ENCODE data around the gene ARMC10.
"Not testable (repeated sequence)": the region's sequence is repeated elsewhere in the genome, so short reads cannot be mapped to it uniquely, and the experiment has no call there.

ARMC10 gene

DNA sequence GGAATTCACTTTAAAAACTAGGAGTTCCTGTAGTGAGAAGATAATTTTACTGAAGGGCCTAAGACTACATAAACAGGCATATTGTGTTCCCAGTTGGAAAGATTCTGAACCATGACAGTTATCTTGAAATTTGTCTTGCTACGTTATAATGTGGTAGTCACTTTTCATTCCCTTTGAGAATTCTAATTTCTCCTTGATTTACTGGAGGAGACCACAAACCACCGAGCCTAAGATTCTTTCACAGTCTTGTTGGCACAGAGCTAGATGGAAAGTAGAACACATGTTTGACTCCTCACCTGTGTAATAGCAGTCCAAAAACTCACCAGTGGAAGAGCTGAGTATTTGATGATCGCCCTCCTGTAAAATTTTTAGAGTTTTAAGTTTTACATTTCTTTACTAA is 4.9 kb downstream of the ARMC10 start:
- Histone ChIP-seq H3K4me3 (ENCODE audit: low read length) (no peak overlapping the region), H3K27me3 (ENCODE audit: control insufficient read depth, insufficient read depth, low read length) (no peaks in the 10 kb centered on the region), H3K36me3 (ENCODE audit: control insufficient read depth, low read depth, low read length) (peaks cover 19% of the 10 kb centered on the region), H3K9ac (ENCODE audit: low read length) (no peak overlapping the region), H3K4me1 (ENCODE audit: control insufficient read depth, low read depth, low read length) (peaks cover 12% of the 10 kb centered on the region), H3K9me3 (ENCODE audit: control insufficient read depth, low read depth, low read length) (no peaks in the 10 kb centered on the region), H3K27ac (ENCODE audit: low read length) (no peak overlapping the region)

DNA sequence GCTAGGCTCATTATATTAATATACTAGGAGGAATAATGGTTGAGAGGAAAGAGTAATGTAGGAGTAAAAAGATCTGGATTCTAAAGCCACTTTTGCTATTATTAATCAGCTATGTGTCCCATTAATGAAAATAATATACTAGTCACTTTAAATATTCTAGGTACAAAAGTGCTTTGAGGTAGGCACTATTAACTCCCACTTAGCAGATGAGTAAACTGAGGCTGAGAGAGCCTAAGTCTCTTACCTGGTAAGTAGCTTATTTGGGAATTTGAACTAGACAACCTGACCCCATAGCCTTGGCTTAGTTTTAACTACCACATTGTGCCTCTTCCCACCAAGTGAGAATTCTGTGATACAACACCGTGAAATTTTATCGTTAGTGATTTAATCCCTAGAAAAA is 6.0 kb downstream of the ARMC10 start:
- H3K27me3 ChIP-seq (ENCODE audit: control insufficient read depth, insufficient read depth, low read length) = no peaks in the 10 kb centered on the region
- no peak overlapping the region for H3K4me3 ChIP-seq (ENCODE audit: low read length)
- H3K9ac ChIP-seq (ENCODE audit: low read length) = no peak overlapping the region
- H3K9me3 ChIP-seq (ENCODE audit: control insufficient read depth, low read depth, low read length) = no peaks in the 10 kb centered on the region
- H3K27ac ChIP-seq (ENCODE audit: low read length) = no peak overlapping the region
- peaks cover 12% of the 10 kb centered on the region for H3K4me1 ChIP-seq (ENCODE audit: control insufficient read depth, low read depth, low read length)
- H3K36me3 ChIP-seq (ENCODE audit: control insufficient read depth, low read depth, low read length) = peaks cover 27% of the 10 kb centered on the region

DNA sequence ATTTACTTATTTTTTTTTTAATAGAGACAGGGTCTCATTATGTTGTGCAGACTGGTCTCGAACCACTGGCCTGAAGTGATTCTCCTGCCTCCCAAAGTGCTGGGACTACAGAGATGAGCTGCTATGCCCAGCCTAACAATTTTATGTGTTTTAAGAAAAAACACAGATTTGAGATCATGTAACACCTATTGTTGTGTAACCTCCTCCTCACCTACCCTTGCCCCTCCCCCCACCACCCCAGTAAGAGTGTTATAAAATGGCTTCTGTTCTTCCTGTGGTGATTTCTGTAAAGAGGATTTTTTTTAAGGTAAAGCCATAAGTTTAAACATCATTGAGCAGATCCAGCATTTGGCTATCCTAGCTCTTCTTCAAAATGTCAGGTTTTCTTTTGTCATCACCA is 7.6 kb downstream of the ARMC10 start:
- no peaks in the 10 kb centered on the region for H3K9me3 ChIP-seq (ENCODE audit: control insufficient read depth, low read depth, low read length)
- H3K27me3 ChIP-seq (ENCODE audit: control insufficient read depth, insufficient read depth, low read length) = no peaks in the 10 kb centered on the region
- no peak overlapping the region for H3K27ac ChIP-seq (ENCODE audit: low read length)
- peaks cover 12% of the 10 kb centered on the region for H3K4me1 ChIP-seq (ENCODE audit: control insufficient read depth, low read depth, low read length)
- peaks cover 39% of the 10 kb centered on the region for H3K36me3 ChIP-seq (ENCODE audit: control insufficient read depth, low read depth, low read length)
- no peak overlapping the region for H3K9ac ChIP-seq (ENCODE audit: low read length)
- H3K4me3 ChIP-seq (ENCODE audit: low read length) = no peak overlapping the region

DNA sequence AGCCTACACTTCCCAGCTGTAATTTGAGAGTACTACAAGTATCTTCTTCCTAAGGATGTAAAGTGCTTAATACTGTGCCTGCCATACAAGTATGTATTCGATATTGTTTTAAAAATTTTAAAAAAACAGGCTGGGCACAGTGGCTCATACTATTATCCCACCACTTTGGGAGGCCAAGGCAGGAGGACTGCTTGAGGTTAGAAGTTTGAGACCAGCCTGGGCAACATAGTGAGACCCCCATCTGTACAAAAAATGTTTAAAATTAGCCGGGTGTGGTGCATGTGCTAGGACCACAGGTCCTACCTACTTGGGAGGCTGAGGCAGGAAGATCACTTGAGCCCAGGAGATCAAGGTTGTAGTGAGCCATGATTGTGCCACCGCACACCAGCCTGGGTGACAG is 8.3 kb downstream of the ARMC10 start:
- peaks cover 46% of the 10 kb centered on the region for H3K36me3 ChIP-seq (ENCODE audit: control insufficient read depth, low read depth, low read length)

DNA sequence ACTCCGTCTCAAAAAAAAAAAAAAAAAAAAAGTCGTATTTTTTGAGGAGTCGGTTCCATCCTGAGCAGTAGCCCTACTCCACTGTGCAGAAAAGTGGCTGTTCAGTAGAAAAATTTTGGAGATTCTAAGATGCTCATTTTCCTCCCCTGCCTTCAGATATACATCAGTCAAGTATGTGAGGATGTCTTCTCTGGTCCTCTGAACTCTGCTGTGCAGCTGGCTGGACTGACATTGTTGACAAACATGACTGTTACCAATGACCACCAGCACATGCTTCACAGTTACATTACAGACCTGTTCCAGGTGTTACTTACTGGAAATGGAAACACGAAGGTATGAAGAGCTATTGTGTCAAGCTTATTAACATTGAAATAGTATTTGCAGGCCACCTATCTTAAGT is 17.4 kb downstream of the ARMC10 start:
- peaks cover 31% of the 10 kb centered on the region for H3K36me3 ChIP-seq (ENCODE audit: control insufficient read depth, low read depth, low read length)

More for the DNA sequence above, 8.3 kb downstream of the ARMC10 start:
- no peak overlapping the region for H3K27ac ChIP-seq (ENCODE audit: low read length)
- no peak overlapping the region for H3K4me3 ChIP-seq (ENCODE audit: low read length)
- no peaks in the 10 kb centered on the region for H3K9me3 ChIP-seq (ENCODE audit: control insufficient read depth, low read depth, low read length)
- no peak overlapping the region for H3K9ac ChIP-seq (ENCODE audit: low read length)
- H3K27me3 ChIP-seq (ENCODE audit: control insufficient read depth, insufficient read depth, low read length) = no peaks in the 10 kb centered on the region
- H3K4me1 ChIP-seq (ENCODE audit: control insufficient read depth, low read depth, low read length) = peaks cover 12% of the 10 kb centered on the region

DNA sequence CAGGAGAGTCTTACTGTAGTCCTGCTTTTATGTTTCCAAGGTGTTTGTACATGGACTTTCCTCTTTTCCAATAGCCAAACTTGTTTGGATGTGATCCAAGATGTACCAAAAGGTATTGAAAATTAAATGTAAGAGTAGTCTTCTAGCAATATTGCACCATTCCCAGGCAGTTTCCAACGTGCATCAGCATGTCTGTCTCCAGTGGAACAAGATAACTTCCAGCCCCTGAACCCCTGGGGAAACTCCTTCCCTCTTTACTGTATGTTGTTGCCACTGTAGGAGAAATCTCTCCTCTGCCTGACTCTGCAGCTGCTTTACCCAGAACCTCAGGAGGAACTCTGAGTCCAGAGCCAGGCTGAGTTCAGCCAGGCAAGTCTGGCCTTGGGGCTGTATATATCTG is 18.5 kb downstream of the ARMC10 start:
- no peaks in the 10 kb centered on the region for H3K4me1 ChIP-seq (ENCODE audit: control insufficient read depth, low read depth, low read length)
- no peak overlapping the region for H3K27ac ChIP-seq (ENCODE audit: low read length)
- no peaks in the 10 kb centered on the region for H3K9me3 ChIP-seq (ENCODE audit: control insufficient read depth, low read depth, low read length)
- H3K27me3 ChIP-seq (ENCODE audit: control insufficient read depth, insufficient read depth, low read length) = no peaks in the 10 kb centered on the region
- peaks cover 26% of the 10 kb centered on the region for H3K36me3 ChIP-seq (ENCODE audit: control insufficient read depth, low read depth, low read length)
- H3K9ac ChIP-seq (ENCODE audit: low read length) = no peak overlapping the region
- no peak overlapping the region for H3K4me3 ChIP-seq (ENCODE audit: low read length)

More for the DNA sequence above, 17.4 kb downstream of the ARMC10 start:
- not testable (repeated sequence) for H3K4me3 ChIP-seq (ENCODE audit: low read length); H3K27ac ChIP-seq (ENCODE audit: low read length); H3K9me3 ChIP-seq (ENCODE audit: control insufficient read depth, low read depth, low read length); H3K4me1 ChIP-seq (ENCODE audit: control insufficient read depth, low read depth, low read length); H3K27me3 ChIP-seq (ENCODE audit: control insufficient read depth, insufficient read depth, low read length); H3K9ac ChIP-seq (ENCODE audit: low read length)

DNA sequence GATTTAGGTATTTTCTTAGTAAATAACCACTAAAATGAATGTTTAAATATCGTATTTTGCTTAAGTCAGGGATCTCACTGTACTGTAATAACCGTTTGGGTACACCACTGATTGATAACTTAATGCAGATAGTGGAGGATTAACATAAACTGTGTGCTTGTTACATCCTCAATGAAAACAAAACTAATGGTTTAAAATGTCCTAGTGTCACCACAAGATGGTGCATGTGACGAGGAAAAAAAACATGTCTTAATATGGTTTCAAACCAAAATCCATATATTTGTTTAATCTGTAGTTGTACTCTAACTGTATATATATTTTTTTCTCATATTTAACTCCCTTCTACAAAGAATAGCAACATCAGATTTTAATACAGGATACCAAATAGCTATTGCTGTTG is 19.2 kb downstream of the ARMC10 start:
- Histone ChIP-seq H3K27me3 (ENCODE audit: control insufficient read depth, insufficient read depth, low read length) (no peaks in the 10 kb centered on the region), H3K4me3 (ENCODE audit: low read length) (no peak overlapping the region), H3K9ac (ENCODE audit: low read length) (no peak overlapping the region), H3K4me1 (ENCODE audit: control insufficient read depth, low read depth, low read length) (no peaks in the 10 kb centered on the region), H3K27ac (ENCODE audit: low read length) (no peak overlapping the region), H3K9me3 (ENCODE audit: control insufficient read depth, low read depth, low read length) (no peaks in the 10 kb centered on the region), H3K36me3 (ENCODE audit: control insufficient read depth, low read depth, low read length) (peaks cover 19% of the 10 kb centered on the region)

DNA sequence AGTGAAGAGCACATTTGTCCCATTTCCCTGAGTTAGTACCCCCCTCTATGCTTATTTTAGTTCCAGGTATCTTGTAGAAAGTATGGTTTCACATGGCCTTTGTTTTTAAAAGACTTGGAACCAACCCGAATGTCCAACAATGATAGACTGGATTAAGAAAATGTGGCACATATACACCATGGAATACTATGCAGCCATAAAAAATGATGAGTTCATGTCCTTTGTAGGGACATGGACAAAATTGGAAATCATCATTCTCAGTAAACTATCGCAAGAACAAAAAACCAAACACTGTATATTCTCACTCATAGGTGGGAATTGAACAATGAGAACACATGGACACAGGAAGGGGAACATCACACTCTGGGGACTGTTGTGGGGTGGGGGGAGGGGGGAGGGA is 20.6 kb downstream of the ARMC10 start:
- not testable (repeated sequence) for H3K27ac ChIP-seq (ENCODE audit: low read length); H3K9ac ChIP-seq (ENCODE audit: low read length); H3K4me3 ChIP-seq (ENCODE audit: low read length); H3K27me3 ChIP-seq (ENCODE audit: control insufficient read depth, insufficient read depth, low read length); H3K4me1 ChIP-seq (ENCODE audit: control insufficient read depth, low read depth, low read length); H3K9me3 ChIP-seq (ENCODE audit: control insufficient read depth, low read depth, low read length)
- H3K36me3 ChIP-seq (ENCODE audit: control insufficient read depth, low read depth, low read length) = peaks cover 19% of the 10 kb centered on the region

DNA sequence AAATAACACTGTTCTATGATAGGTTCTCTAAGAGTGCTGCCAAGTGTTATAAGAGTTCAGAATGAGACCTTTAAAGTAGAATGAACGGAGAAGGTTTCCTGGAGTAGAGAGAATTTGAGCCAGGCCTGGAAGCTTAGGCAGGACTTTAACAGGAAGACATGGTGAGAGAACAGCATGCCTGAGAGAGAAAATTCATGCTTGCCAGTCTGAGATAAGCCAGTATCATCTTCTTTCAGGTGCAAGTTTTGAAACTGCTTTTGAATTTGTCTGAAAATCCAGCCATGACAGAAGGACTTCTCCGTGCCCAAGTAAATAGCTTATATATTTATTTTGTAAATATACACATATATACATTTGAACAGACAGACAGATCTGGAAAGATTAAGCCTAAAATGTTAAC is 22.1 kb downstream of the ARMC10 start:
- H3K27ac ChIP-seq (ENCODE audit: low read length) = no peak overlapping the region
- H3K27me3 ChIP-seq (ENCODE audit: control insufficient read depth, insufficient read depth, low read length) = no peaks in the 10 kb centered on the region
- H3K9ac ChIP-seq (ENCODE audit: low read length) = no peak overlapping the region
- no peak overlapping the region for H3K4me3 ChIP-seq (ENCODE audit: low read length)
- H3K4me1 ChIP-seq (ENCODE audit: control insufficient read depth, low read depth, low read length) = no peaks in the 10 kb centered on the region
- no peaks in the 10 kb centered on the region for H3K9me3 ChIP-seq (ENCODE audit: control insufficient read depth, low read depth, low read length)
- peaks cover 23% of the 10 kb centered on the region for H3K36me3 ChIP-seq (ENCODE audit: control insufficient read depth, low read depth, low read length)

DNA sequence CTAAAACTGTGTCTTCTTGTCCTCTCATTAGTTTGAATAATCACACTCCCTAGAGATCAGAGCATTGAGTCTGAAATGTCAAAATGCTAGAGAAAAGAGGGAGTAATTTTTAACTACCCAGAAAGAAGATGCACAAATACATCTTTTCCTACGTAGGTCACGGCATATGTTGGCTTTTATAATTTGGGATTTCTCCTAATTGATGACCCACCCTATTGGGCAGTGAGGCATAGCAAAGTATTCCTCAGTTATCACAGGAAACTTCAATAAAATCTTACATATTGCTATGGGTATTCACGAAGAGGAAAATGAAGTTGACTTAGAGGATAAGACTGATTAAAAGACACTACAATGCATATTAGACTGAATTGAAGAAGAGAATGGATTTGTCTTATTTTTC is 25.4 kb downstream of the ARMC10 start:
- Histone ChIP-seq H3K4me1 (ENCODE audit: control insufficient read depth, low read depth, low read length) (no peaks in the 10 kb centered on the region), H3K9ac (ENCODE audit: low read length) (no peak overlapping the region), H3K4me3 (ENCODE audit: low read length) (no peak overlapping the region), H3K27me3 (ENCODE audit: control insufficient read depth, insufficient read depth, low read length) (no peaks in the 10 kb centered on the region), H3K36me3 (ENCODE audit: control insufficient read depth, low read depth, low read length) (peaks cover 21% of the 10 kb centered on the region), H3K9me3 (ENCODE audit: control insufficient read depth, low read depth, low read length) (no peaks in the 10 kb centered on the region), H3K27ac (ENCODE audit: low read length) (no peak overlapping the region)

DNA sequence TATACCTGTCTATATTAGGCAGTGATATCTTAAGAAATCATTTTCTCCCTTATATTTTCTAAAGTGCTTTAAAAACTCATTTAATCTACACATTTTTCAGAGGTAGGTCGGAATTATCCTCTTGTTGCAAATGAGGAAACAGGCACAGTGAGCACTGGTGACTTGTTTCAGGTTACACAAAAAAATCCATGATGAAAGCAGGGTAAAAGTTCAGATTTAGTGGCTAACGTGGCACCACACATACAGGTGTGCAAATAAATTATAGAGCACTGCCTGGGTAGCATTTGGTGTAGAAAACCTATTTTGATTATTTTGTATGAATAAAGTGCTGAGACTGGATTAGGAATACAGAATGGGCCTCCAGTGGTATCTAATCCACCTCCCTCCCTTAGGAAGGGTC is 26.6 kb downstream of the ARMC10 start:
- Histone ChIP-seq H3K4me1 (ENCODE audit: control insufficient read depth, low read depth, low read length) (peaks cover 7% of the 10 kb centered on the region), H3K27me3 (ENCODE audit: control insufficient read depth, insufficient read depth, low read length) (no peaks in the 10 kb centered on the region), H3K36me3 (ENCODE audit: control insufficient read depth, low read depth, low read length) (peaks cover 21% of the 10 kb centered on the region), H3K27ac (ENCODE audit: low read length) (no peak overlapping the region), H3K9me3 (ENCODE audit: control insufficient read depth, low read depth, low read length) (no peaks in the 10 kb centered on the region), H3K9ac (ENCODE audit: low read length) (no peak overlapping the region), H3K4me3 (ENCODE audit: low read length) (no peak overlapping the region)

DNA sequence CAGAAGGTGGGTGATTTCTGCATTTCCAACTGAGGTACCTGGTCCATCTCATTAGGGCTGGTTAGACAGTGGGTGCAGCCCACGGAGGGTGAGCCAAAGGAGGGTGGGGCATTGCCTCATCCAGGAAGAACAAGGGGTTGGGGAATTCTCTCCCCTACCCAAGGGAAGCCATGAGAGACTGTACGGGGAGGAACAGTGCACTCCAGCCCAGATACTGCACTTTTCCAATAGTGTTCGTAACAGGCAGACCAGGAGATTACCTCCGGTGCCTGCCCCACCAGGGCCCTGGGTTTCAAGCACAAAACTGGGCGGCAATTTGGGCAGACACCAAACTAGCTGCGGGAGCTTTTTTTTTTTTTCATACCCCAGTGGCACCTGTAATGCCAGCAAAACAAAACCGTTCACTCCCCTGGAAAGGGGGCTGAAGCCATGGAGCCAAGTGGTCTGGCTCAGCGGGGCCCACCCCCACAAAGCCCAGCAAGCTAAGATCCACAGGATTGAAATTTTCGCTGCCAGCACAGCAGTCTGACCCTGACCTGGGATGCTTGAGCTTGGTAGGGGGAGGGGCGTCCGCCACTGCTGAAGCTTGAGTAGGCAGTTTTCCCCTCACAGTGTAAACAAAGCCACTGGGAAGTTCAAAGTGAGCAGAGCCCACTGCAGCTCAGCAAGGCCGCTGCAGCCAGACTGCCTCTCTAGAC is 31.2 kb downstream of the ARMC10 start:
- no peaks in the 10 kb centered on the region for H3K9me3 ChIP-seq (ENCODE audit: control insufficient read depth, low read depth, low read length)
- H3K36me3 ChIP-seq (ENCODE audit: control insufficient read depth, low read depth, low read length) = peaks cover 10% of the 10 kb centered on the region
- H3K27ac ChIP-seq (ENCODE audit: low read length) = no peak overlapping the region
- no peaks in the 10 kb centered on the region for H3K27me3 ChIP-seq (ENCODE audit: control insufficient read depth, insufficient read depth, low read length)
- H3K4me1 ChIP-seq (ENCODE audit: control insufficient read depth, low read depth, low read length) = peaks cover 10% of the 10 kb centered on the region
- H3K4me3 ChIP-seq (ENCODE audit: low read length) = peak overlapping the region; percentile 24
- no peak overlapping the region for H3K9ac ChIP-seq (ENCODE audit: low read length)
